ENCODE data around the gene LIN37.

The LIN37 gene

GRCh38 chr19:35781650-35782049 lies 33.3 kb downstream of the LIN37 start:
- Histone ChIP-seq H3K27ac (ENCODE audit: low read length) (no peak overlapping the region), H3K27me3 (ENCODE audit: low read depth, low read length) (no peaks in the 10 kb centered on the region), H3K36me3 (ENCODE audit: control insufficient read depth in 1 of 2, insufficient read depth in 2 of 2, low read length in 2 of 2) (peaks cover 7 to 28% of the 10 kb centered on the region in 2 donors), H3K9me3 (ENCODE audit: control insufficient read depth in 1 of 2, low read length in 2 of 2) (no peaks in the 10 kb centered on the region), H3K4me1 (ENCODE audit: control insufficient read depth in 1 of 2, insufficient read depth in 2 of 2, low read length in 2 of 2) (peaks cover 0 to under 1% of the 10 kb centered on the region in 2 donors), H3K4me3 (ENCODE audit: low read depth in 1 of 2, low read length in 2 of 2) (no peak overlapping the region)

- Histone ChIP-seq H3K9me3 (ENCODE audit: control insufficient read depth in 1 of 2, low read length in 2 of 2) (no peaks in the 10 kb centered on the region), H3K36me3 (ENCODE audit: control insufficient read depth in 1 of 2, insufficient read depth in 2 of 2, low read length in 2 of 2) (peaks cover 7 to 28% of the 10 kb centered on the region in 2 donors), H3K27me3 (ENCODE audit: low read depth, low read length) (no peaks in the 10 kb centered on the region), H3K4me3 (ENCODE audit: low read depth in 1 of 2, low read length in 2 of 2) (no peak overlapping the region), H3K27ac (ENCODE audit: low read length) (no peak overlapping the region), H3K4me1 (ENCODE audit: control insufficient read depth in 1 of 2, insufficient read depth in 2 of 2, low read length in 2 of 2) (no peaks in the 10 kb centered on the region)
These were observed 34.2 kb downstream of the LIN37 start for GRCh38 chr19:35782589-35782988.

GRCh38 chr19:35783469-35784434 lies 35.4 kb downstream of the LIN37 start:
- peaks cover 7 to 28% of the 10 kb centered on the region in 2 donors for H3K36me3 ChIP-seq (ENCODE audit: control insufficient read depth in 1 of 2, insufficient read depth in 2 of 2, low read length in 2 of 2)
- no peaks in the 10 kb centered on the region for H3K4me1 ChIP-seq (ENCODE audit: control insufficient read depth in 1 of 2, insufficient read depth in 2 of 2, low read length in 2 of 2)
- H3K27me3 ChIP-seq (ENCODE audit: low read depth, low read length), result no peaks in the 10 kb centered on the region
- no peaks in the 10 kb centered on the region for H3K9me3 ChIP-seq (ENCODE audit: control insufficient read depth in 1 of 2, low read length in 2 of 2)
- H3K4me3 ChIP-seq (ENCODE audit: low read depth in 1 of 2, low read length in 2 of 2), result no peak overlapping the region
- no peak overlapping the region for H3K27ac ChIP-seq (ENCODE audit: low read length)

- Histone ChIP-seq H3K4me3 (ENCODE audit: low read depth in 1 of 2, low read length in 2 of 2) (no peak overlapping the region), H3K36me3 (ENCODE audit: control insufficient read depth in 1 of 2, insufficient read depth in 2 of 2, low read length in 2 of 2) (peaks cover 7 to 28% of the 10 kb centered on the region in 2 donors), H3K27me3 (ENCODE audit: low read depth, low read length) (no peaks in the 10 kb centered on the region), H3K9me3 (ENCODE audit: control insufficient read depth in 1 of 2, low read length in 2 of 2) (no peaks in the 10 kb centered on the region), H3K4me1 (ENCODE audit: control insufficient read depth in 1 of 2, insufficient read depth in 2 of 2, low read length in 2 of 2) (no peaks in the 10 kb centered on the region), H3K27ac (ENCODE audit: low read length) (no peak overlapping the region)
These were observed 36.3 kb downstream of the LIN37 start for GRCh38 chr19:35784503-35785338.

- Histone ChIP-seq H3K27ac (ENCODE audit: low read length) (no peak overlapping the region), H3K9me3 (ENCODE audit: control insufficient read depth in 1 of 2, low read length in 2 of 2) (no peaks in the 10 kb centered on the region), H3K4me1 (ENCODE audit: control insufficient read depth in 1 of 2, insufficient read depth in 2 of 2, low read length in 2 of 2) (no peaks in the 10 kb centered on the region), H3K36me3 (ENCODE audit: control insufficient read depth in 1 of 2, insufficient read depth in 2 of 2, low read length in 2 of 2) (peaks cover 7 to 28% of the 10 kb centered on the region in 2 donors), H3K27me3 (ENCODE audit: low read depth, low read length) (no peaks in the 10 kb centered on the region), H3K4me3 (ENCODE audit: low read depth in 1 of 2, low read length in 2 of 2) (no peak overlapping the region)
These were observed 36.9 kb downstream of the LIN37 start for GRCh38 chr19:35785339-35785627.

- Histone ChIP-seq H3K36me3 (ENCODE audit: control insufficient read depth in 1 of 2, insufficient read depth in 2 of 2, low read length in 2 of 2) (peaks cover 7 to 26% of the 10 kb centered on the region in 2 donors), H3K27ac (ENCODE audit: low read length) (no peak overlapping the region), H3K4me3 (ENCODE audit: low read depth in 1 of 2, low read length in 2 of 2) (no peak overlapping the region), H3K9me3 (ENCODE audit: control insufficient read depth in 1 of 2, low read length in 2 of 2) (no peaks in the 10 kb centered on the region), H3K4me1 (ENCODE audit: control insufficient read depth in 1 of 2, insufficient read depth in 2 of 2, low read length in 2 of 2) (no peaks in the 10 kb centered on the region), H3K27me3 (ENCODE audit: low read depth, low read length) (no peaks in the 10 kb centered on the region)
These were observed 38.2 kb downstream of the LIN37 start for GRCh38 chr19:35786299-35787160.

GRCh38 chr19:35787227-35787799 lies 38.9 kb downstream of the LIN37 start:
- Histone ChIP-seq H3K27me3 (ENCODE audit: low read depth, low read length) (no peaks in the 10 kb centered on the region), H3K9me3 (ENCODE audit: control insufficient read depth in 1 of 2, low read length in 2 of 2) (no peaks in the 10 kb centered on the region), H3K4me3 (ENCODE audit: low read depth in 1 of 2, low read length in 2 of 2) (no peak overlapping the region), H3K36me3 (ENCODE audit: control insufficient read depth in 1 of 2, insufficient read depth in 2 of 2, low read length in 2 of 2) (peaks cover 7 to 18% of the 10 kb centered on the region in 2 donors), H3K27ac (ENCODE audit: low read length) (no peak overlapping the region), H3K4me1 (ENCODE audit: control insufficient read depth in 1 of 2, insufficient read depth in 2 of 2, low read length in 2 of 2) (no peaks in the 10 kb centered on the region)

GRCh38 chr19:35788205-35788960 lies 40.0 kb downstream of the LIN37 start:
- Histone ChIP-seq H3K36me3 (ENCODE audit: control insufficient read depth in 1 of 2, insufficient read depth in 2 of 2, low read length in 2 of 2) (peaks cover 0 to 8% of the 10 kb centered on the region in 2 donors), H3K9me3 (ENCODE audit: control insufficient read depth in 1 of 2, low read length in 2 of 2) (no peaks in the 10 kb centered on the region), H3K4me3 (ENCODE audit: low read depth in 1 of 2, low read length in 2 of 2) (no peak overlapping the region), H3K4me1 (ENCODE audit: control insufficient read depth in 1 of 2, insufficient read depth in 2 of 2, low read length in 2 of 2) (no peaks in the 10 kb centered on the region), H3K27ac (ENCODE audit: low read length) (no peak overlapping the region), H3K27me3 (ENCODE audit: low read depth, low read length) (no peaks in the 10 kb centered on the region)

- Histone ChIP-seq H3K27me3 (ENCODE audit: low read depth, low read length) (no peaks in the 10 kb centered on the region), H3K4me1 (ENCODE audit: control insufficient read depth in 1 of 2, insufficient read depth in 2 of 2, low read length in 2 of 2) (no peaks in the 10 kb centered on the region), H3K4me3 (ENCODE audit: low read depth in 1 of 2, low read length in 2 of 2) (no peak overlapping the region), H3K9me3 (ENCODE audit: control insufficient read depth in 1 of 2, low read length in 2 of 2) (no peaks in the 10 kb centered on the region), H3K36me3 (ENCODE audit: control insufficient read depth in 1 of 2, insufficient read depth in 2 of 2, low read length in 2 of 2) (peaks cover 0 to 8% of the 10 kb centered on the region in 2 donors), H3K27ac (ENCODE audit: low read length) (no peak overlapping the region)
These were observed 41.0 kb downstream of the LIN37 start for GRCh38 chr19:35789195-35789977.

Measured in muscle layer of duodenum (tissue), 2 donors.